ENCODE results near the gene FNDC3A.
A peak's percentile ranks its signal among the peaks of the same experiment; 100 is the strongest.

Gene FNDC3A

GRCh38 chr13:49217962-49218492, 242.3 kb downstream of the FNDC3A start:
- FAIRE-seq = no peak
- TF ChIP-seq, protein P1, sequence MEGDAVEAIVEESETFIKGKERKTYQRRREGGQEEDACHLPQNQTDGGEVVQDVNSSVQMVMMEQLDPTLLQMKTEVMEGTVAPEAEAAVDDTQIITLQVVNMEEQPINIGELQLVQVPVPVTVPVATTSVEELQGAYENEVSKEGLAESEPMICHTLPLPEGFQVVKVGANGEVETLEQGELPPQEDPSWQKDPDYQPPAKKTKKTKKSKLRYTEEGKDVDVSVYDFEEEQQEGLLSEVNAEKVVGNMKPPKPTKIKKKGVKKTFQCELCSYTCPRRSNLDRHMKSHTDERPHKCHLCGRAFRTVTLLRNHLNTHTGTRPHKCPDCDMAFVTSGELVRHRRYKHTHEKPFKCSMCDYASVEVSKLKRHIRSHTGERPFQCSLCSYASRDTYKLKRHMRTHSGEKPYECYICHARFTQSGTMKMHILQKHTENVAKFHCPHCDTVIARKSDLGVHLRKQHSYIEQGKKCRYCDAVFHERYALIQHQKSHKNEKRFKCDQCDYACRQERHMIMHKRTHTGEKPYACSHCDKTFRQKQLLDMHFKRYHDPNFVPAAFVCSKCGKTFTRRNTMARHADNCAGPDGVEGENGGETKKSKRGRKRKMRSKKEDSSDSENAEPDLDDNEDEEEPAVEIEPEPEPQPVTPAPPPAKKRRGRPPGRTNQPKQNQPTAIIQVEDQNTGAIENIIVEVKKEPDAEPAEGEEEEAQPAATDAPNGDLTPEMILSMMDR (IDR thresholded peaks at IDR 0.05; ENCODE audit: insufficient read depth, missing control alignments) = no peak
- DNase-seq (ENCODE audit: insufficient read length, low spot score) = no peak

DNA sequence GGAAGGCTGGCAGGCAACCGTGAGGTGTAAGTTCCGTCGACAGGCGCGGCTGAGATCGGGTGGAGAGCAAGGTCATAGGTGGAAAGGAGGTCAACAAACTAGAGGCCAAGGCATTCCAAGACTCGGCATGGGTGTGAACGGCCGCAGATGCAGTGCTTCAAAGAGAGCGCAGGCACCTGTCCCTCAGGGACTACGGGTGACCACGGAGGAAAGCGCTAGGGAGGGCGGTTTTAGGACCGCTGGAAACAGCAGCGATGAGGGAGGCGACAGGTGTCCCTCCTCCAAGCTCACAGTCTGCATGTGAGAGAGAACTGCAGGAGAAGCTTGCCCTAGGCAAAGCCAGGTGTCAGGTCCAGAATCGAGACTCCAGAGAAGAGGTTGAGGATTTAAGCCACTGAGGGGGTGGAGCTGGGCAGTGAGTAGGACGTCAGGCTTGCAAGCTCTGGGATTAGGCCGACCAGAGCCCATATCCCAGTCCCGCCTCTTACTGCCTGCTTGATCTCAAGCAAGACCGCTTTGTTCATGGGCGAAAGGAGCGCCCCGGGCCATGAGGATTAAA, 242.9 kb downstream of the FNDC3A start:
- DNase-seq (ENCODE audit: insufficient read length, low spot score) = no peak

DNA sequence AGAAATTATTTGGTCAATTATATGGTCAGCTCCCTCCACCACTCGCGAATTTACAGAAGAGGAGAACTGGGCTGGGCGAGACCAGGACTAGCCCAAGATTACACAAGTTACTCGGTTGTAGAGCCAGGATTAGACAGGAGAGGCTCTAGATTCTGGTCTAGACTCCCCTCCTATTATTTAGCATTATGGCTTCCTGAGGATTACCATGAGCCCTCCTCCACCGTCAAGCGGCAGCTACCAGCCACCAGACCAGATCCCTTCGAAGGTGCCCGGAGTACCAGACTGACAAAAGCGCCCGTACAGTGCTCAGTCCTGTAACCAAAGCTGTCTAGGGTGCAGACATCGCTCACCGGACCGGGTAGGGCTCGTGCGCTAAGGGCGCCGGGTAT, 243.9 kb downstream of the FNDC3A start:
- TF ChIP-seq, protein P1 (IDR thresholded peaks at IDR 0.05; ENCODE audit: insufficient read depth, missing control alignments) = no peak
- FAIRE-seq (no peak), DNase-seq (ENCODE audit: insufficient read length, low spot score) (peak; percentile 74)

More for the DNA sequence above, 242.9 kb downstream of the FNDC3A start:
- FAIRE-seq = no peak
- TF ChIP-seq, protein P1 (IDR thresholded peaks at IDR 0.05; ENCODE audit: insufficient read depth, missing control alignments) = no peak

DNA sequence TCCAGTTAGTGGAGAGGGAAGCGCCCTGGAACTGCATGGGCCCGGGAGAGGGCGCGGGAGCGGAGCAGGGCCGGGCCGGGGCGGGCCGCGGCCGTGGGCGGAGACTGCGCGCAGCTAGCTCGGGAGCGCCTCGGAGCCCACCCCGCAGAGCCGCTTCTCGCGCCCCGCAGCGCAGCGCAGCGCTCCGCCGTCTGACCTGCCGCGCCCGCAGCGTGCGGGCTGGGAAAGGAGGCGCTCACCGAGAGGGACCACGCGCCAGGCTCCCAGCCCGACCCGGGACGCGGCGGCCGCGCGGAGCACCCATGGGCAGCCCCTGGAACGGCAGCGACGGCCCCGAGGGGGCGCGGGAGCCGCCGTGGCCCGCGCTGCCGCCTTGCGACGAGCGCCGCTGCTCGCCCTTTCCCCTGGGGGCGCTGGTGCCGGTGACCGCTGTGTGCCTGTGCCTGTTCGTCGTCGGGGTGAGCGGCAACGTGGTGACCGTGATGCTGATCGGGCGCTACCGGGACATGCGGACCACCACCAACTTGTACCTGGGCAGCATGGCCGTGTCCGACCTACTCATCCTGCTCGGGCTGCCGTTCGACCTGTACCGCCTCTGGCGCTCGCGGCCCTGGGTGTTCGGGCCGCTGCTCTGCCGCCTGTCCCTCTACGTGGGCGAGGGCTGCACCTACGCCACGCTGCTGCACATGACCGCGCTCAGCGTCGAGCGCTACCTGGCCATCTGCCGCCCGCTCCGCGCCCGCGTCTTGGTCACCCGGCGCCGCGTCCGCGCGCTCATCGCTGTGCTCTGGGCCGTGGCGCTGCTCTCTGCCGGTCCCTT, 244.5 kb downstream of the FNDC3A start, which contains the start of gene MLNR:
TSS of gene MLNR (plus strand) at position 303 of the 820 bp plus-strand sequence. CDS start at position 303, 0 bp downstream.
- TF ChIP-seq, protein P1 (IDR thresholded peaks at IDR 0.05; ENCODE audit: insufficient read depth, missing control alignments) = peak; percentile 10
- FAIRE-seq (no peak), DNase-seq (ENCODE audit: insufficient read length, low spot score) (peak; percentile 73)

GRCh38 chr13:49220856-49221589, 245.3 kb downstream of the FNDC3A start:
- no peak for FAIRE-seq
- no peak for DNase-seq (ENCODE audit: insufficient read length, low spot score)
- TF ChIP-seq, protein P1 (IDR thresholded peaks at IDR 0.05; ENCODE audit: insufficient read depth, missing control alignments) = no peak

DNA sequence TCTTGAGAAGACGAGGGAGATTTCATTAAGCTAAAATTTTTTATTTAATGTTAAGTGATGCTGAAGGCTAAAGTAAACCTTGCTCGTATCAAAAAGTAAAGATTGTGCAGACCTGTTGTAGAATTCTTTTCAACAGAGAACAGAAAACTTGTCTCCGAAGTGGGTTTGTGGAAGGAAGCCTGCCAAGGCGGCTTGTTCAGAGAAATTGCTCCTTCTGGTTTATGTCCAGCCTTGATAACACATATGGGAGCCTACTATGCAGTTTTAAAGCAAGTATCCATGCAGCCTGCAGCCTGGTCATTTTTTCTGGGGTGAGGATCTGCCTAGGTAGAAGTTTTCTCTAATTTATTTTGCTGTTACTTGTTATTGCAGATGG, 245.9 kb downstream of the FNDC3A start:
- DNase-seq (ENCODE audit: insufficient read length, low spot score) (no peak), FAIRE-seq (no peak)
- TF ChIP-seq, protein P1 (IDR thresholded peaks at IDR 0.05; ENCODE audit: insufficient read depth, missing control alignments) = no peak

Measured in D721Med (cell line).